Measurements from ENCODE around the gene FFAR4.
"Not testable (repeated sequence)": the region's sequence is repeated elsewhere in the genome, so short reads cannot be mapped to it uniquely, and the experiment has no call there.

Gene FFAR4

GRCh38 chr10:93566435-93567276 lies at the start of gene FFAR4:
FFAR4 (plus strand) TSS chr10:93566665; CDS start chr10:93566721, 56 bp downstream.
- DNase-seq (ENCODE audit: low spot score): peak; percentile 34

DNA sequence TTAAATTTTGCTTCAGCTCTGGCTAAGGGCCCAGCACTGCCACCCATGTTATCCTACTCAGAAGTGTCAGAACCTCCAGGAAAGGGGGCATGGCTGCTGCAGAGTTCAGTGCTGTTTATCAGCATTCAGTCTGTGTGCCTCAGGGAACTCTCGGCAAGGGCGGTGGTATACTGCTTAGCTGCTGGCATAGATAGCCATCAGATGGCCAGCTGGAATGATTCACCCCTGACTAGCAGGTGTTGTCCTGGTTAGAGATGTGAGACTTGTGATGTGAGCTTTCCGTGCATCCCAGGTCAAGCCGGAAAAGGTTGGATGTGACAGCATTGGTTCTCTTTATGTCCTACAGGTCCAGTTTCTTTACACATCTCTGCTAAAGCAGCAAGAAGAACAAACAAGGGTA lies 47.9 kb upstream of the FFAR4 start:
- DNase-seq (ENCODE audit: low spot score): no peak

- no peak for DNase-seq (ENCODE audit: low spot score)
Measured at GRCh38 chr10:93535293-93535692, 31.2 kb upstream of the FFAR4 start.

DNA sequence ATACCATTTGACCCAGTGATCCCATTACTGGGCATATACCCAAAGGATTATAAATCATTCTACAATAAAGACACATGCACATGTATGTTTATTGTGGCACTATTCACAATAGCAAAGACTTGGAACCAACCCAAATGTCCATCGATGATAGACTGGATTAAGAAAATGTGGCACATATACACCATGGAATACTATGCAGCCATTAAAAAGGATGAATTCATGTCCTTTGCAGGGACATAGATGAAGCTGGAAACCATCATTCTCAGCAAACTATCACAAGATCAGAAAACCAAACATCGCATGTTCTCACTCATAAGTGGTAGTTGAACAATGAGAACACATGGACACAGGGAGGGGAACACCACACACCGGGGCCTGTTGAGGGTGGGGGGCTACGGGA lies 25.6 kb upstream of the FFAR4 start:
- not testable (repeated sequence) for DNase-seq (ENCODE audit: low spot score)

GRCh38 chr10:93541402-93542357 lies 24.8 kb upstream of the FFAR4 start:
- peak; percentile 83 for DNase-seq (ENCODE audit: low spot score)

DNA sequence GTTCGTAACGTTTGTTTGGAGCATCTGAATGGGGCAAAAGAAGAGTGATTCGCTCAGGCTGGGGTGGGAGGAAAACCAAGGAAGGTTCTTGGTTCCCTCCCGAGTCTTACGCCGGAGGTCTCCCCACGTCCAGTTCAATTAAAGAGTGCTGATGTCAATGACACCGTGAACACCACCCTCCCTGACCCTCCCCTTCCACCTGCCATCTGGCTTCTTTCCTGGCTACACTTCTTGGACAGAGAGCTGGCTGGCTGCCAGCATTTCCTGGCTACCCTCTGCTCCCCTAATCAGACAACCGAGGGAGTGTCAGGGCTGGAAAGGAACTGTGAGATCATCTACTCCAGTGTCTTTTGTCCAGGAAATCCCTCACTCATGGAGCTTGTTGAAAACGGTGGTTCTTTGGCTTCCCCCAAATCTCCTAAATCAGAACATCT lies 24.1 kb upstream of the FFAR4 start:
- DNase-seq (ENCODE audit: low spot score): peak; percentile 29

DNA sequence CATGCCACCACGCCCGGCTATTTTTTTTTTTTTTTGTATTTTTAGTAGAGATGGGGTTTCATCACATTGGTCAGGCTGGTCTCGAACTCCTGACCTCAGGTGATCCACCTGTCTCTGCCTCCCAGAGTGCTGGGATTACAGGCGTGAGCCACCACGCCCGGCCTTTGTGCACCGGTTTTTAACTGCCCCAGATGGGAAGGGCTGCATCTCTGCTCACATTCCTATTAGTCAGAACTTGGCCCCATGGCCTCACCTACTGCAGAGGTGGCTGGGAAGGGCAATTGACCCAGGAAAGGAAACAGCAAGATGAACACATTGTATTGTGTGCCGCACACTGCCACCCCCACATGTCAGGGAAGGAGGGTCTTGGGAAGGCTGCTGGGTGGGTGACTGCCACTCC lies 19.5 kb upstream of the FFAR4 start:
- not testable (repeated sequence) for DNase-seq (ENCODE audit: low spot score)

- no peak for DNase-seq (ENCODE audit: low spot score)
Measured at GRCh38 chr10:93547522-93547921, 18.9 kb upstream of the FFAR4 start.

DNA sequence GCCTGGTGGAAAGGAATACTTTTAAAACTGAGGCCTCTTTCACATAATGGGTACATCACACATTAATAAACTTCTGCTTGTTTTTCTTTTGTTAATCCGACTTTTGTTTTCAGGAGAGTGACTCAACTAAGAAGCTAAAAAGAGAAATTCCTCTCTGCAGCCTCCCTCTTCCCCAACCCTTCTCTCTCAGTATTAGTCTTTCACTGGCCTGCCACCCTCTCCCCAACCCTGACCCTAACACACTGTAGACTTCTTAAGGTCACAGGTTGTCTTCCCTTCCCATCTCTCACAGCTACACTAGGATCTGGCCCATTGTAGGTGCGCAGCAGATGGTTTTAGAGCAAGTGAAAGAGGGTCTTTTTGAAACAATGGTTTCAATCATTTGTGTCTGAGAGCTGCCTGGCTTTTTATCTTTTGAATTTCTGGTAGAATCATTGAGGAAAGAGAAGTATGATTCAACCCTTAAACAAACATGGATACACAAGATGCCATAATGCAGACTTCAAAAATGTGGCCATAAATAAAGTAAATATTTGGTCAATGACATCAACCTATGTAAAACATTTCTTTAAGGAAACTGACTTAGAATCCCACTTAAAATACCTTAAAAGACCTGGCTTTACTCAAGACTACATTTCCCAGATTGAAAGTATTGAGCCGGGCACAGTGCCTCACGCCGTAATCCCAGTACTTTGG lies 17.9 kb upstream of the FFAR4 start:
- no peak for DNase-seq (ENCODE audit: low spot score)

GRCh38 chr10:93550606-93551005 lies 15.9 kb upstream of the FFAR4 start:
- no peak for DNase-seq (ENCODE audit: low spot score)

GRCh38 chr10:93552780-93553179 lies 13.7 kb upstream of the FFAR4 start:
- no peak for DNase-seq (ENCODE audit: low spot score)

- no peak for DNase-seq (ENCODE audit: low spot score)
Measured at GRCh38 chr10:93553482-93554315, 12.8 kb upstream of the FFAR4 start.

DNA sequence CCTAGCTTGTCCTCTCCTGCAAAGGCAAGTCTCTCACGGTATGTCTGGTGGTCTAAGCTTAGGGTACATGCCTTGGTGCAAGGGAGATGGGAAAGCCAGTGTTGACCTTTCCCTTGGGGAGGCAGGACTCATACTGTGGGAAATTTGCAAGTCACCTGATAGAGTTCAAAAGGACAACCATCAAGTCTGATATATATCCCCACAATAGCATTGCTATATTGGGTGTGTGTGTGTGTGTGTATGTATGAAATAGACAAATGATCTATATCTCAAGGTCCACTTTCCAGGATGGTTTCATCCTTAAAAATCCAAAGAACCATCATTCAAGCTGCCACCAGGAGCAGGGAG lies 12.2 kb upstream of the FFAR4 start:
- no peak for DNase-seq (ENCODE audit: low spot score)

DNA sequence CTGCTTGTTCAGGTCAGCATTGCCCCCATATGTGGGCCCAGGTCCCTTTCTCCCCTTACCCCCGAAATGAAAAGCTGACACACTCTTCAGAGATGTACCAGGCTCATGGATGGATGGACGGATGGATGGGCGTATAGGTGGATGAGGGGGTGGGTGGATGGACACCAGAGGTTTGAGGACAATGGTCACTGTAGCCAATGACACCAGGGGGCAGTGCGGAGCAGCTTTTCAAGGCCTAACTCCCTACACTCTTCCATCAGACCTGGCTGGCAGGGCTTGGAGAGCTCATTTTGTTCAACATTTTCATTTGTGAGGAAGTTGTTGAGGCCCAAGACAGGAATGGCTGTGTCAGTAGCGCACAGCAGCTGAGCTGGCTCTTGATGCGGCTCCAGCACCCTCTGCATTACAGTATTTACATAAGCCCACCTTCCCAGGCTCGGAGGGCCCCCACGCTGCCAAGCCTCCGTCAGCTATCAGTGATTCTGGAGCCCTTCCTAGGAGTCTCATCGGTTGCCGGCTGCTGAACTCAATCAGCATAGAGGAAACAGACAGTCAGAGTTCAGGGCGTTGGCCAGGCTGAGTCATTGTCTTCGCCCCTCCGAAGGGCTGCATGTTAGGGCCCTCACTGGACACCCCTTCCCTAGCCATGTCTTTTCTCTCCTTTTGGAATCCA lies 11.6 kb upstream of the FFAR4 start:
- DNase-seq (ENCODE audit: low spot score): peak; percentile 84

DNA sequence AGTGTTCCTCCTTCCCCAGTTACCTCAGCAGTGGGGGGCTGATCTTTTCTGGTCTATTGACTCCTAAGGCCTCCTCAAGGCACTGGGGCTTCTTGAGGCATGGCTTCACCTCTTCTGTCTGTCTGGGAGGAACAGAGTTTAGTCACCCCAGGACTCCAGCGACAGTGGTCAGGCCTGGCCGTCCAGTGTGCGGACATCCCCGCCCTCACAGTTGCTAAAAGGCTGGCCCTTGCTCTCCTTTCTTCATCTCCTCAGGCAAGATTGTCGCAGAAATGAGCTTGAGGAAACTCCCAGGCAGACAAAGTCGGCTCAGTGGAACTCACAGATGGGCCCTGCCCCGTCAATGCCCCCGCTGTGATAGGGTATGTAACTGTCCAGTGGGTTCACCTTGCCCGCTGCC lies 7.0 kb upstream of the FFAR4 start:
- no peak for DNase-seq (ENCODE audit: low spot score)

DNA sequence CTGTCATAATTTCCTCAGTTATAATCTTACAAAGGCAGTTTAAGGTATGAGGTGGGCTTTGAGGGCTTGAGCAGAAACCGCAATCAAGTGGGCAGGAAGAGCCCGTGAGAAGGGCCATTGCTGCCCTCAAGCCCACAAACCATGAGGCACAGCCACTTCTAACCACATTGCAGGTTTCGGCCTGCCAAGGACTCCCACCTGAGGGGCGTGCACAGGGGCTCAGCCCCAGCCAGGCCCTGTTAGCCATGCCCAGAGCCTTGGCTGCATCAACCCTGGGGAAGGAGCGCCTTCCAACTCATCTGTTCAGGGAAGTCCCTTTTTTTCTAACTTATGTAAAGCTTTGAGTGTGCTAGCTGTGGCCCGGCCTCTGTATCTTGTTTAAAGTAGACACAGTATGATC lies 5.9 kb upstream of the FFAR4 start:
- DNase-seq (ENCODE audit: low spot score): no peak

GRCh38 chr10:93565446-93565845 lies 1.0 kb upstream of the FFAR4 start:
- DNase-seq (ENCODE audit: low spot score): no peak

DNA sequence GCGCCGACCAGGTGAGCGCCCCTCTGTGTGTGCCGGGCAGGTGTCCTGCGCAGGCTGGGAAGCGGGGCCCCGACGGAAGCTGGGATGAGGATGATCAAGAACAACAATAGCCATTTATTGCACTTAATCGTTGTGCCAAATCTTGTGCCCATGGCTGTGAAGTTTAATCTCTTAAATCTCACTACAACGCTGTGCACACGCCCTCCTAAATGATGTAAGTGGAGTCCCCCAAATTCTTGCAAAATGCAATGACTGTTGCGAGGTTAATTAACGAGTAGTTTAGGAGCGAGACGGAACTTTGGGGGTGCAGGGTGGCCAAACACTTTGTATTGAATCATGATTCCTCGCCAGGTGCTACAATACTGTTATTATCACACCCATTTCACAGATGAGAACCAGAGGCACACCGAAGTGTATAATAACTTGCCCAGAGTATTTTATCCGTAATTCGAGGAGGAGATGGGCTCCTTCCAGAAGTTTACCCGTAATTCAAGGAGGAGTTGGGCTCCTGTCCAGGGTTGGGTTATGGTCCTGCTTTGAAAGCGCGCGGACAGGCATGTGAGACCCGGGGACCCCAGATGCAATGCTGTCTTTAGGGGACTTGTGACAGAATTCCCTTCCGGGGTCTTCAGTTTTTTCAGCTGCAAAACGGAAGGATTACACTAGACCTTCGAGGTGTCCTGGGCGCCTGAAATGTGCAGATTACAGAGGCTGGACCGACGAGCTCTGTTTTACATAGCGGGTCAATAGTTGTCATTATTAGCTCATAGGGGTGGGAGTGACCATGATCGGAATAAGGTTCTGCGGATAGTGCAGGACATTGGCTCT lies 1.0 kb downstream of the FFAR4 start:
- DNase-seq (ENCODE audit: low spot score): no peak

DNA sequence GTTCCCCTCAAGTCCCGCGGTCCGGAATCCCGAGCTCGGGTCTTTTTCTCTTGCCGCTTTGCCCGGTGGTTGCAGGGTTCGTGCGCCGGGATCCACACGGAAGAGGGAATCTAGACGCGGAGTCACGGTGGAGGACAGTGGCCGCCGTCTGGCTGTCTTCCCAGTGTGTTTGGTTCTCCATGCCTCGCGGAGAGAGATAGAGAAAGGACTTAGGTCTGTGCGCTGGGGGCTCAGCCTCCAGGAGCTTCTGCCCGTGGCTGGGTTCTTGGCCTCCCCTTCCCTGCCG lies 1.6 kb downstream of the FFAR4 start:
- peak; percentile 19 for DNase-seq (ENCODE audit: low spot score)

DNA sequence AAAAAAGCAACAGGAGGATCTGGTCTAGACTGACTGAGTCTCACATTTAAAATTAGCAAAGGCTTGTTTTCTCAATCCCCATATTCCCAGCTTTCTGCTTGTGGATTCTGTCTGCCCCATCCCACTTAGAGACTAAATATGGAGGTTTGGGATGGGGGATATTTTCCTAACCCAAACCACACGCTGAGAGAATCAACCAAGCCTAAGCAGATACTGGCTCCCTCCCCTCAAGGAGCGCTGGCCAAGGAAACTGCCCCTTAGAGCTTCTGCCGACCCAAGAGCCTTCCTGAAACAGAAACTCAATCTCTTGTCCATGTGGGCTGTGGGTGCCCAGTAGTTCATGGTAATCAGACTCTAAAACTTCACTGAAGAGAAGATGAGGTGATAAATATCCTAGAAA lies 3.9 kb downstream of the FFAR4 start:
- DNase-seq (ENCODE audit: low spot score): no peak
